Cardiac muscle cell (in vitro differentiated cells and primary cell): ENCODE results near the gene ERC2. TPM values are rescaled to one million over a fixed set of nuclear protein-coding genes. Genes with fewer than 3 reads are reported as not detected.
A peak's percentile ranks its signal among the peaks of the same experiment; 100 is the strongest.

Source experiments
- DNase-seq, 2 donors: peaks; one replicate each; pipeline versions ENCODE4 v3.0.0 to v3.0.0-alpha.2; 2010 to 2017; ENCODE audit warnings: low read depth in 1 of 2, low spot score in 1 of 2
- H3K27ac ChIP-seq: fragments of 200-600 bp; sonication (generic); 2 replicates; pipeline ENCODE4 v1.5.1; 2016
- H3K27me3 ChIP-seq: fragments of 200-600 bp; sonication (generic); 2 replicates; pipeline ENCODE4 v1.6.0; 2016; ENCODE audit warnings: control low read depth
- H3K36me3 ChIP-seq: fragments of 200-600 bp; sonication (generic); 2 replicates; pipeline ENCODE4 v1.5.1; 2016; ENCODE audit warnings: control low read depth
- H3K4me1 ChIP-seq: fragments of 200-600 bp; sonication (generic); 2 replicates; pipeline ENCODE4 v1.8.1; 2017; ENCODE audit warnings: low read depth, mild to moderate bottlenecking, mixed run types
- H3K4me3 ChIP-seq: fragments of 200-600 bp; sonication (generic); 2 replicates; pipeline ENCODE4 v1.5.1; 2016; ENCODE audit warnings: mild to moderate bottlenecking
- H3K9me3 ChIP-seq: fragments of 200-600 bp; sonication (generic); 2 replicates; pipeline ENCODE4 v1.5.1; 2017; ENCODE audit warnings: low read depth, mild to moderate bottlenecking, control low read depth
- CTCF ChIP-seq: IDR thresholded peaks from 2 replicates; pipeline ENCODE4 v1.5.1; 2012; ENCODE audit warnings: low read depth, mild to moderate bottlenecking, low read length
- polyA plus RNA-seq: library from polyadenylated mRNA; unstranded; fragments of >200 nt; fragmentation: Nextera tagmentation; extraction: Ambion mirVana; gene quantifications from 2 replicates; pipeline ENCODE4 v1.2.1, GENCODE V29; 2016
- total RNA-seq: library from RNA; depleted of rRNA; stranded (reverse); fragments of >200 nt; gene quantifications from 2 replicates; pipeline ENCODE4 v1.2.3, GENCODE V29; 2016

Gene ERC2
- total and polyA plus RNA-seq, 2 experiments from 2014 or later = 18.1 to 29.0 TPM

DNA sequence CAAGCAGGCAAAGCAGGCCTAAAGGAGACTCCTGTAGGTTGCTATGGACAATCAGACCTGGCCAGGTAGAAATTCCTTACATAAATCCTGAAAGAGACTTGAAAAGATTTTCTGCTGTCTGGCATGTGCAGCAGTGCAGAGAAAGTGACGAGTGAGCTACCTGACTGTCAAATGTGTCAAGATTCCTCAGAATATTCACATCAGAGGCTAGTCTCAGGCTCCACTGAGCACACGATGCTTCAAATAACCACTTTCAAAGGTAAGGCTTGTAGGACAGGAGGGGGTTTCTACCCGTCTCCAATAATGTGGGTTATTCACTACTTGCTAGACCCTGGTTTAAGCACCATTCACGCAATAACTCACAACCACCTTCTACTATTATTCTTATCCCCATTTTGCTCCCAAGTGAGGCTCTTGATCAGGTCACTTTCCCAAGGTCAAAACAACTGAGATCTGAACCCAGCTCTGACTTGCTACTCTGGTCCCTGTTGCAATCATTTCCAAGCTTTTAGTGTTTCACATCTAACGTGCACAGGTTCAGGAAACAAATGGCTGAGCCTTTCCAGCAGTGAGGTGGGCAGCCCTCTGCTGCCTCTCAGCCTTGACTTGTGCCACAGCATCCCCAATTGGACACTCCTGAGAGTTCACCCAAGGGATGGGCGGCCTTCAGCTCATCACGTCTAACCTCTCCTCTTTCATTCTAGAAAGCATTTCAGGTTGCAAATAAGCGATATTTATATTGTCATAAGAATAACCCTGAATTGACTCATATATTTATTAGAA lies 651.3 kb downstream of the ERC2 start:
- Histone ChIP-seq H3K27me3 (no peaks in the 10 kb centered on the region), H3K4me3 (no peak overlapping the region), H3K27ac (no peak overlapping the region), H3K36me3 (no peaks in the 10 kb centered on the region), H3K4me1 (peaks cover 24% of the 10 kb centered on the region), H3K9me3 (no peaks in the 10 kb centered on the region)
- TF ChIP-seq CTCF = no peak
- DNase-seq = peak in 1 of 2 donors; percentile 8

DNA sequence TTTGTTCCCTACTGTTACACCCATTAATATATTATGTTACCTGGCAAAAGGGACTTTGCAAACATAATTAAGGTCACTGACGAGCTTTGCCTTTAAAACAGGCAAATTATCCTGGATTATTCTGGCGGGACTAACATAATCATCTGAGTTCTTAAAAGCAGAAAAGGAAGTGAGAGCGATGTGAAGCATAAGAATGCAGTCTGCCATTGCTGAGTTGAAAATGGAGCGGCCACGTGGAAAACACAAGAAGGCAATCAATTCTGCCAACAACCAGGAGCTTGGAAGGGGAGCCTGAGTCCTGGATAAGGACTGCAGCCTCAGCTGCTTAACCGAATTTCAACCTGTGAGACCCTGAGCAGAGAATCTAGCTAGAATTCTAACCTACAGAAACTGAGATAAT lies 653.0 kb downstream of the ERC2 start:
- no peak for DNase-seq
- Histone ChIP-seq H3K4me3 (no peak overlapping the region), H3K36me3 (no peaks in the 10 kb centered on the region), H3K27me3 (no peaks in the 10 kb centered on the region), H3K4me1 (peaks cover 24% of the 10 kb centered on the region), H3K27ac (no peak overlapping the region), H3K9me3 (no peaks in the 10 kb centered on the region)
- TF ChIP-seq CTCF = no peak

DNA sequence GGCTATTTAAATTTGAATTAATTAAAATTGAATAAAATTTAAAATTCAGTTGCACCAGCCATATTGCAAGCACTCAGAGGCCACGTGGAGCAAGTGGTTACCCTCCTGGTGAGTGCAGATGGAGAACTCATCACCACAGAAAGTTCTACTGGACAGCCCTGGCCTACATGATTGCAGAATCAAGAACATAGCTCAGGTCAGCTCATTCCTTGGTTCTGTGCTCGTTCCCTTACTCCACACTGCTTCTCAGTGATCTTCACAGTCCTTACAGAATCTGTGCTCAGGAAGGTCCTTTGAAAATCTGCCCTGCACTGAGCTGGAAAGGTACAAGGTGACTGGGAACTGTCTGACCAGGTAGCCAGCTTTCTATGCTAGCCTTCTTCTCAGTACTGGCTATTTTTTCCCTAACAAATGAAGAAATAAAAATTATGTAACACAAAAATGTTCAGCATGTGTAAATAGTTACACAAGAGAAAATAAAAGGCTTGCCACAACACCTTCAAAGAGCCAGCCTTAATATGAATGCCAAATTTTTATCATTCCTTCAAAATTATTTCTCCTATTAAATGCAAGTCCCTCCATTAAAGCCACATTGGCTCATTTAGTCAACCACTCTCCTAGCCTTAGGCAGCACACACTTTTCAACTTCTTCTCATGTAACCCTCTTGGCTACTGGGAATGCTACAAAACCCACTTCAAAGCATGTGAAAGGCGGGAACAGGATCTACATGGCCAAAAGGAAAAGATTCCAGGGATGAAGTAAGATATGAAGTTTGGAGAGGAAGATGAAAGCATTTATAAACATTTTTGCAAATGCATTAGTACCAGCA lies 654.8 kb downstream of the ERC2 start:
- no peaks in the 10 kb centered on the region for H3K27me3 ChIP-seq
- no peak for TF ChIP-seq CTCF
- H3K27ac ChIP-seq = no peak overlapping the region
- peaks cover 22% of the 10 kb centered on the region for H3K4me1 ChIP-seq
- H3K4me3 ChIP-seq = no peak overlapping the region
- no peak for DNase-seq
- H3K9me3 ChIP-seq = no peaks in the 10 kb centered on the region
- no peaks in the 10 kb centered on the region for H3K36me3 ChIP-seq

- no peak overlapping the region for H3K27ac ChIP-seq
- H3K36me3 ChIP-seq = no peaks in the 10 kb centered on the region
- H3K4me3 ChIP-seq = no peak overlapping the region
- H3K4me1 ChIP-seq = peaks cover 12% of the 10 kb centered on the region
- no peak for DNase-seq
- no peak for TF ChIP-seq CTCF
- H3K9me3 ChIP-seq = no peaks in the 10 kb centered on the region
- no peaks in the 10 kb centered on the region for H3K27me3 ChIP-seq
Observed at GRCh38 chr3:55812394-55813013, 655.8 kb downstream of the ERC2 start.

DNA sequence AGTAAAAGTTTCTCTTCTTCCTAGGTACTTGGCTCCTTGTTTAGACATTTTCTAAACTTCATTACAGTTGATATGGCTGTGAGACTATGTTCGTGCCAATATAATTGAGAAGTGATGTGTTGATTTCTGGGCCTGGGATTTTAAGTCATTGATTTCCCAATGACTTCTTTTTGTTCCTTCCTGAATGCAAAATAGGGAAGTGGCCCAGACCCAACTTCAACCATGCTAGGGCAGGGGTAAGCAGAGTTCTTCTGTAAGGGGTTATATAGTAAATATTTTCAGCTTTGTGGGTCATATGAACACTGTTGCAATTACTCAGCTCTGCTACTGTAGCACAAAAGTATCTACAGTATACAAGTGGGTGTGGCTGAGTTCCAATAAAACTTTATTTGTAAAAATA lies 661.1 kb downstream of the ERC2 start:
- no peaks in the 10 kb centered on the region for H3K27me3 ChIP-seq
- no peak for TF ChIP-seq CTCF
- peaks cover 5% of the 10 kb centered on the region for H3K4me1 ChIP-seq

More for the DNA sequence above, 661.1 kb downstream of the ERC2 start:
- no peak overlapping the region for H3K4me3 ChIP-seq
- H3K36me3 ChIP-seq = no peaks in the 10 kb centered on the region
- H3K27ac ChIP-seq = no peak overlapping the region
- no peaks in the 10 kb centered on the region for H3K9me3 ChIP-seq
- DNase-seq = no peak
